ENCODE data around the gene COG7.
"Not testable (repeated sequence)": the region's sequence is repeated elsewhere in the genome, so short reads cannot be mapped to it uniquely, and the experiment has no call there.

Gene COG7

DNA sequence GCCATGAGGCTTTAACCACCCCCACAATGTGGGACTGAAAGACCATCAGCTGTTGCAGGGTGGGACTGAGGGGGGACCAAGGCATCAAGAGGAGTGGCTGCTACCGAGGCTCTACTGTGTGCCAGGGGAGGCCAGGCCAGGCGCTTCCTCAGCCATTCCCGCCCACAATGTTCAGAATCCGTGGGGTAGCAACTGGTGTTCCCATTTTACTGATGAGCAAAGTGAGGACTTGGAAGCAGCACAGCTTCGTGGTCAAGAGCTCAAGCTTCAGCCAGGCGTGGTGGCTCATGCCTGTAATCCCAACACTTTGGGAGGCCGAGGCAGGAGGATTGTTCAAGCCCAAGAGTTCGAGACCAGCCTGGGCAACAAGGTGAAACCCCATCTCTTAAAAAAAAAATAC lies 85.0 kb downstream of the COG7 start:
- H4K20me1 ChIP-seq (ENCODE audit: insufficient read depth, low read length, poor library complexity, severe bottlenecking) = no peaks in the 10 kb centered on the region
- H3K9me2 ChIP-seq (replicated peaks; ENCODE audit: low read depth, low read length) = no peaks in the 10 kb centered on the region
- H3K9ac ChIP-seq (ENCODE audit: low read depth, low read length, poor library complexity, severe bottlenecking) = no peak overlapping the region
- H3K36me3 ChIP-seq (ENCODE audit: insufficient read depth, low read length) = no peaks in the 10 kb centered on the region
- no peaks in the 10 kb centered on the region for H3K27me3 ChIP-seq (ENCODE audit: insufficient read depth, low read length, poor library complexity, severe bottlenecking)
- H3K79me2 ChIP-seq (ENCODE audit: insufficient read depth, low read length) = no peaks in the 10 kb centered on the region
- H3F3A ChIP-seq (ENCODE audit: low read depth) = no peaks in the 10 kb centered on the region
- H3K4me3 ChIP-seq (ENCODE audit: low read length, poor library complexity, severe bottlenecking) = no peak overlapping the region
- no peaks in the 10 kb centered on the region for H3K9me3 ChIP-seq (ENCODE audit: insufficient read depth, low read depth, low read length)
- peaks cover 3% of the 10 kb centered on the region for H3K4me1 ChIP-seq (ENCODE audit: insufficient read depth, low read length, poor library complexity, severe bottlenecking)
- no peak overlapping the region for H2AFZ ChIP-seq (ENCODE audit: low read length)
- H3K4me2 ChIP-seq (ENCODE audit: low read depth, low read length, poor library complexity, severe bottlenecking) = no peak overlapping the region
- TF ChIP-seq EZH2phosphoT487 (IDR thresholded peaks at IDR 0.05; ENCODE audit: borderline replicate concordance) = no peak
- TF ChIP-seq CTCF (conservative IDR thresholded peaks at IDR 0.05; ENCODE audit: low read length) = no peak

GRCh38 chr16:23367564-23367963 lies 85.4 kb downstream of the COG7 start:
- Histone ChIP-seq H3K4me3 (ENCODE audit: low read length, poor library complexity, severe bottlenecking) (no peak overlapping the region), H3F3A (ENCODE audit: low read depth) (no peaks in the 10 kb centered on the region), H4K20me1 (ENCODE audit: insufficient read depth, low read length, poor library complexity, severe bottlenecking) (no peaks in the 10 kb centered on the region), H3K79me2 (ENCODE audit: insufficient read depth, low read length) (no peaks in the 10 kb centered on the region), H2AFZ (ENCODE audit: low read length) (no peak overlapping the region), H3K36me3 (ENCODE audit: insufficient read depth, low read length) (no peaks in the 10 kb centered on the region), H3K4me2 (ENCODE audit: low read depth, low read length, poor library complexity, severe bottlenecking) (no peak overlapping the region), H3K27me3 (ENCODE audit: insufficient read depth, low read length, poor library complexity, severe bottlenecking) (no peaks in the 10 kb centered on the region), H3K9ac (ENCODE audit: low read depth, low read length, poor library complexity, severe bottlenecking) (no peak overlapping the region), H3K4me1 (ENCODE audit: insufficient read depth, low read length, poor library complexity, severe bottlenecking) (peaks cover 3% of the 10 kb centered on the region), H3K9me2 (replicated peaks; ENCODE audit: low read depth, low read length) (no peaks in the 10 kb centered on the region), H3K9me3 (ENCODE audit: insufficient read depth, low read depth, low read length) (no peaks in the 10 kb centered on the region)
- TF ChIP-seq CTCF (conservative IDR thresholded peaks at IDR 0.05; ENCODE audit: low read length) = no peak
- no peak for TF ChIP-seq EZH2phosphoT487 (IDR thresholded peaks at IDR 0.05; ENCODE audit: borderline replicate concordance)

- not testable (repeated sequence) for H3K9me3 ChIP-seq (ENCODE audit: insufficient read depth, low read depth, low read length); H3K4me1 ChIP-seq (ENCODE audit: insufficient read depth, low read length, poor library complexity, severe bottlenecking); H3K79me2 ChIP-seq (ENCODE audit: insufficient read depth, low read length); H3K9ac ChIP-seq (ENCODE audit: low read depth, low read length, poor library complexity, severe bottlenecking); H3K36me3 ChIP-seq (ENCODE audit: insufficient read depth, low read length); H2AFZ ChIP-seq (ENCODE audit: low read length); H3K4me3 ChIP-seq (ENCODE audit: low read length, poor library complexity, severe bottlenecking); H3F3A ChIP-seq (ENCODE audit: low read depth); H3K4me2 ChIP-seq (ENCODE audit: low read depth, low read length, poor library complexity, severe bottlenecking); H4K20me1 ChIP-seq (ENCODE audit: insufficient read depth, low read length, poor library complexity, severe bottlenecking); H3K9me2 ChIP-seq (replicated peaks; ENCODE audit: low read depth, low read length); H3K27me3 ChIP-seq (ENCODE audit: insufficient read depth, low read length, poor library complexity, severe bottlenecking)
These were observed 86.6 kb downstream of the COG7 start for GRCh38 chr16:23366341-23366740.

GRCh38 chr16:23365602-23366240 lies 87.3 kb downstream of the COG7 start:
- H3K4me3 ChIP-seq (ENCODE audit: low read length, poor library complexity, severe bottlenecking) = no peak overlapping the region
- H3K79me2 ChIP-seq (ENCODE audit: insufficient read depth, low read length) = no peaks in the 10 kb centered on the region
- no peaks in the 10 kb centered on the region for H3F3A ChIP-seq (ENCODE audit: low read depth)
- H3K27me3 ChIP-seq (ENCODE audit: insufficient read depth, low read length, poor library complexity, severe bottlenecking) = no peaks in the 10 kb centered on the region
- H3K36me3 ChIP-seq (ENCODE audit: insufficient read depth, low read length) = no peaks in the 10 kb centered on the region
- no peak overlapping the region for H3K9ac ChIP-seq (ENCODE audit: low read depth, low read length, poor library complexity, severe bottlenecking)
- no peaks in the 10 kb centered on the region for H4K20me1 ChIP-seq (ENCODE audit: insufficient read depth, low read length, poor library complexity, severe bottlenecking)
- H2AFZ ChIP-seq (ENCODE audit: low read length) = no peak overlapping the region
- peaks cover 3% of the 10 kb centered on the region for H3K4me1 ChIP-seq (ENCODE audit: insufficient read depth, low read length, poor library complexity, severe bottlenecking)
- no peaks in the 10 kb centered on the region for H3K9me2 ChIP-seq (replicated peaks; ENCODE audit: low read depth, low read length)
- H3K9me3 ChIP-seq (ENCODE audit: insufficient read depth, low read depth, low read length) = no peaks in the 10 kb centered on the region
- TF ChIP-seq EZH2phosphoT487 (IDR thresholded peaks at IDR 0.05; ENCODE audit: borderline replicate concordance) (no peak), CTCF (conservative IDR thresholded peaks at IDR 0.05; ENCODE audit: low read length) (no peak)
- H3K4me2 ChIP-seq (ENCODE audit: low read depth, low read length, poor library complexity, severe bottlenecking) = peak overlapping the region; percentile 6

Measured in Loucy (cell line).